Measurements from ENCODE around the gene GJC2.

GRCh38 chr1:228161362-228161761 lies 11.6 kb downstream of the GJC2 start:
- TF ChIP-seq EZH2 (IDR thresholded peaks at IDR 0.05; ENCODE audit: low read length) (no peak), CTCF (optimal IDR thresholded peaks at IDR 0.05 in 1 of 3, IDR thresholded peaks at IDR 0.05 in 1 of 3, conservative IDR thresholded peaks at IDR 0.05 in 1 of 3; ENCODE audit: extremely low read depth in 1 of 3, insufficient read depth in 2 of 3, low read length in 3 of 3) (no peak)

All from keratinocyte (primary cell).